SIG-M5 treated with dmso at 0.1 percent for 504 hours (cell line): Measurements from ENCODE around the gene IFNL2.

Experiments
- DNase-seq: peaks from one replicate; lab custom pipeline; 2025; ENCODE audit not compliant: unreplicated experiment; lab: John Stamatoyannopoulos, UW

IFNL2 gene

GRCh38 chr19:39316627-39317321 is 48.6 kb downstream of the IFNL2 start:
- DNase-seq = no peak

DNA sequence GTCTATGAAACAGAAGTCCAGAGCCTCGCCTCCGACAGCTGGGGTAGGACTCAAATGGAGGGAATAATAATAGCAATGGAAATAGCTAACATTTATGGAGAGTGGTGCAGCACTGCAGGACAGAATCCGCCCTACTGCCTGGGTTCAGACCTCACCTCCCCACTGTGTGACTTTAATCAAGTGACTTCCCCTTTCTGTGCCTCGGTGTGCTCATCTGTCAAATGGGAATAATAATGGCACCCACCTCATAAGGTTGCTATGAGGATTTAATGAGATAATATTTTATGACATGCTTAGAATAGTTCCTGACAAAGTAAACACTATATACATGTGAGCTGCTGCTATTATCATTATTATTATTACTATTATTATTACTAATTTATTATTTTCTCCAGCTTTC is 49.3 kb downstream of the IFNL2 start:
- no peak for DNase-seq

DNA sequence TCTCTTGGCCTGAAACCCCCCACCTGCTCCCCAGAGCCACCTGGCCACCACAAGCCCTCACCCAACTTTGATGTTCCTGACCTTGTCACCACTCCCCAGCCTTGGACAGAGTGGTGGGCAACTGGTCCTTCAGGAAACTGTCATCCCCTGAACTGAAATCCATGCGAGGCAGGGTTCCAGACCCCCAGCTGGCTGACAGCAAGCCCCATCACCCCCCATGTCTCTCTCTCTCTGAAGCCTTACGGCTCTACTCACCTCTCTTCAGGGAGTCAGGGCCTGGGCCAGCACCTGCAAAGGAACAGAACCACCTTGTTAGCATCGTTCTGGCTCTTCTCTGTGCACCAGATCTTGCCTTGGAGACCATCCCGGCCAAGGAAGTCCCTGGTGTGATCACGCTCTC is 49.9 kb downstream of the IFNL2 start:
- DNase-seq = no peak

DNA sequence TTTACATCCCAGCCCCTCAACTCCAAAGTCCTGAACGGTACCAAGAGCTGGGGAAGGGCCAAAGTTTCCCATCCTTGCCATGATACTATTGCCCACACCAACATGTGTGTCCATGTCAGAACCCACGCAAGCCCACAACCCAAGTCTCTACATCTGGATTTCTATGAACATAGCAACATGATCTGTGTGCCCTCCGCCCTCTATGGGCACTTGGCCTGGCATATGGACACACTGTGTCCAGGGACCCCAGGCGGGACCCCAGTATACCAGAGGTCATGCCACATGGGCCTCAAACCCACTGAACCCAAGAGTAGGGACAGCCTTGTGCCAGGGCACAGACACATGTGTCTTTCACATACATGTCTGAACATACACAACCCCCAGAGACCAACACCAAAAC is 50.5 kb downstream of the IFNL2 start:
- DNase-seq = no peak

- DNase-seq = no peak
Observed at GRCh38 chr19:39319098-39319891, 51.1 kb downstream of the IFNL2 start.
